GM21360 (cell line): Measurements from ENCODE around the gene GSTP1.

ENCODE experiments used
- ATAC-seq: cut with Tn5 transposase; IDR thresholded peaks from one replicate; pipeline ENCODE4 v1.9.1; 2021; ENCODE audit warnings: mild to moderate bottlenecking, moderate library complexity; ENCODE audit not compliant: unreplicated experiment

GSTP1 gene

DNA sequence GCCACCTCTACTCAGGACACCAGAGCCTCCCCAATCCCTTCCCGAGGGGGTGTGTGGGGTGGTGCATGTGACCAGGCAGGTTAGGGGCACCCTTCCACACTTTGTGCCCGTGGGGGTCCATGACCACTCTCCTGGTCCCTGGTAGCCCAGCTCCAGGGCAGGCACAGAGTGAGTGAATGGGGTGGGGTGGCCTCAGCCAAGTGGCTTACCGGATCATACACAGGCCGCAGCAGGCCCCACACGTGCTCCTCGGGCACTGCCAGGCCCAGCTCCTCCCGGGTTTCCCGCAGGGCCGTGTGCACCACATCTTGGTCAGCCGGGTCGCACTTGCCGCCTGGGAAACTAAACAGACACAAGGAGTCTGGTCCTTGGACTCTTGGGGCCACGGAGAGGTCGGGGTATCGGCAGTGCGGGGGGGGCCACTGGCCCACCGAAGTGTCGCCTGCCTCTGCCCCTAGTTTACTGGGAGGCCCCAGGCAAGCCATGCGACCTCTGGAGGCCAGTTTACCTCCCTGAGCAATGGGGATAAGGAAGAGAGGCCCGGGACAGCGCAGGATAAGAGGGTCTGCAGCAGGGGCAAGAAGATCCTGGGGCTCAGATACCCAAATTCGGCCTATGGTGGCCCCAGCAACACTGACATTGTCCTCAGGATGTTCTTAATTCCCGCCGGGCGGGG lies 45.2 kb downstream of the GSTP1 start:
- ATAC-seq: no peak

DNA sequence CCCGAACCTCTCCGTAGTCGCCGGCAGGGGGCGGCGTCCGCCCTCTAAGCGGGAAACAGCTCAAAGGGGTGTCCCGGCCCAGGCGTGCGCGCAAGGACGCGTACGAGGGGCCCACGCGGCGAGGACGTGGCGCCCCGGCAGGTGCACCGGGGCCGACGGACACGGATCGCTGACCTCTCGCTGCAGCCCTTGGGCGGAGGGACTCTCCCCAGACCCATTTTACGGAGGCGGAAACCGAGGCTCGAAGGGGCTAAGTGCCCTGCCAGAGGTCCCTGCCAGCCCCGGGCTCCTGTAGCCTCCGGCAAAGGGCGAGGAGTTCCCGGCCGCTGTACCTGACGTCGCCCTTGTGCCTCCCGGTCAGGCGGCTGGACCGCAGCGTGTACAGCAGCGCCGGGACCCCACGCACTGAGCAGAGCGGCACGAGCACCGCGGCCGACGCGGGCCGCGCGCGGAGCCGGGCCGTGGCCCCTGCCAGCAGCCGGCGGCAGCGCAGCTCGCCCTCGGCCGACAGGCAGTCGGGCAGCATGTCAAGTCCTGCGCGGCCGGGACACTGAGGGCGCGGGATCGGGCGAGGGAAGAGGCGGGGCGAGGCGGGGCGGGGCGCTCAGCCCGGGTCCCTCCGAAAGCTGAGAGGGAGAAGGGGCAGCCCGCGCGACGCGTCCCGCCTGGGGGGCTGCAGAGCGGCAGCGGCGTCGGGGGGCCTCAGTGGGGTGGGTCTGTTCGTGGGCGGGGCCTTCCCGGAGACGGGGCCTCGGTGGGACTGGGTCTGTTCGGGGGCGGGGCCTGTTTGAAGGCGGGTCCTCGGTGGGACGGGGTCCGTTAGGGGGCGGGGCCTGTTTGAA lies 46.0 kb downstream of the GSTP1 start, which contains the start of gene NUDT8:
Gene NUDT8, minus strand, starts transcription at position 552 of the 842 bp plus-strand sequence. Its CDS starts 26 bp downstream, at position 526.
- ATAC-seq: peak; percentile 48

DNA sequence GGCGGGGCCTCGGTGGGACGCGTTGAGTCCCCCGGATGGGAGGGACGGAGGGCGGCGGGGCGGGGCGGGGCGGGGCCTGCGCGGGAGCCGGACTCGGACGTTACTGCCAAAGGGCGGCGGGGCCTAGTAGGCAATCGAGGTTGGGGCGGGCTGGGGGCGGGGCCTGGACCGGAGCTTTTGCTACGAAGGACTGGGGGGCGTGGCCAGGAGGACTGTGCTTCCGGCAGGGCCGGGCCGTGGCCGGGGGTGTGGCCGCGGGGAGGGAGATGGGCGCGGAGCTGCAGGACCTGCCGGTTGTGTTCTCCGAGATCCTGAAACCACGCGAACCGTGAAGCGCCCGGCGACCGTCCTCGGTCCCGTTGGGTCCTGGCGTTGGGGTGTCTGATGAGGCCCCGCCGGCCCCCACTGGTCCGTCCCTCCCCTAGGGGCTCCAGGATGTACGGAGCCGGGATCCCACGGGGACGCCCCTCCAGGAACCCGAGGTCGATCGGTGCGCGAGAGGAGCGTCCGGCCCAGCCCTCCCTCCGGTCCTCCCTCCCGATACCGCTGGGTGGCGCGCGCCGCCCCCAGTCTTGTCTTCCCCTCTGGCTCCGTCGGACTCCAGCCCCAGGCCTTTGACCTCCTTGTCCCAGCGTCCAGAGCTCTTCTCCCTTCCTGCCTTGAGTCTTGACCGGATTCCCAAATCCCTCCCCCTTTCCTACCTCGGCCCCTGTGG lies 46.8 kb downstream of the GSTP1 start:
- ATAC-seq: peak; percentile 51

DNA sequence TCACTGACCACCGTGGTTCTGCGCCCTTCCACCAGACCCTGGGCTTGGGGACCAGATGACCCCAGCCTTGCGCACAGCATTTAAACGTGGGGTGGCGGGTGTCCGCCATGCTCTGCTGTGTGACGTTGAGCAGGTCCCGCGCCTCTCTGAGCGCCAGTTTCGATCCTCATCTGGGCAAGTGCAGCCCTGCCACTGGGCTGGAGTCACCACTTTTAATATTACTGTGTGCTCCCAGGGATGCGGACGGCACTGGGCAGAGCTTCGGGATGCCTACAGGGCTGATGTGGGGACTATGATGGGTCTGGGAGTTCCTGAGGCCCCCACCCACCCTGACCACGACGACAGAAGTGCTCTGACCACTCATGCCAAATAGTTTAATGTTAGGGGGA lies 47.3 kb downstream of the GSTP1 start:
- no peak for ATAC-seq

DNA sequence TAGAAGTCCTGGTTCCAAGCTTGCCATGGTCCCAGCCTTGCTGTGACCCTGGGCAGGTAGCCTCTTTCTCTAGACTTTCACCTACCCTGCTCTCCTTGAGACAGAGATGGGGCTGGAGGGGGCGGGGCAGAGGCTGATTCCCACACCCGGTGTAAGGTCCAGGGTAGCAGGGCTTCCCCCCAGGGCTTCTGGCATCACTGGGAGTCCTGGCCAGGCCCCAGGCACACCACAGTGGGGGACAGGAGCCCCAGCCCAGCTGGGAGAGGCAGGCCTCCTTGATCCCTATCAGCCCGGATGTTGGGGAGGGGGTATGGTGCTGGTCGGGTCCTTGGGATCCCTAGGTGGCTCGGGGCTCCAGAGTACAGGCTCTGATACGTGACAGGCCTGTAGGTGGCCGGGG lies 47.8 kb downstream of the GSTP1 start:
- no peak for ATAC-seq

DNA sequence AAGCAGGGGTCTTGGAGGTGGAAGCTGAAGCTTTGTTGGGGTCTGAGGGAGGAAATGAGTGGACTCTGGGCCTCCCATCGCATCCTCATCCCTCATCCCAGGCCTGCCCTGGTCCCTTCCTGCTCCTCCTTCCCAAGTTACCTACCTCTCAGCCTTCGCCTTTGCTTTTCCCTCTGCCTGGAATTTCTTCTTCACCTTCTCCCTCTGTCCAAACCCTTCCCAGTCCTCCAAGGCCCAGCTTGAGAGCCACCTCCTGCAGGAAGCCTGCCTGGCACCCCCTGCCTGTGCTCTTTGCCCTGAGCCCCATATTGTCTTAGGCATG lies 48.2 kb downstream of the GSTP1 start:
- ATAC-seq: no peak

DNA sequence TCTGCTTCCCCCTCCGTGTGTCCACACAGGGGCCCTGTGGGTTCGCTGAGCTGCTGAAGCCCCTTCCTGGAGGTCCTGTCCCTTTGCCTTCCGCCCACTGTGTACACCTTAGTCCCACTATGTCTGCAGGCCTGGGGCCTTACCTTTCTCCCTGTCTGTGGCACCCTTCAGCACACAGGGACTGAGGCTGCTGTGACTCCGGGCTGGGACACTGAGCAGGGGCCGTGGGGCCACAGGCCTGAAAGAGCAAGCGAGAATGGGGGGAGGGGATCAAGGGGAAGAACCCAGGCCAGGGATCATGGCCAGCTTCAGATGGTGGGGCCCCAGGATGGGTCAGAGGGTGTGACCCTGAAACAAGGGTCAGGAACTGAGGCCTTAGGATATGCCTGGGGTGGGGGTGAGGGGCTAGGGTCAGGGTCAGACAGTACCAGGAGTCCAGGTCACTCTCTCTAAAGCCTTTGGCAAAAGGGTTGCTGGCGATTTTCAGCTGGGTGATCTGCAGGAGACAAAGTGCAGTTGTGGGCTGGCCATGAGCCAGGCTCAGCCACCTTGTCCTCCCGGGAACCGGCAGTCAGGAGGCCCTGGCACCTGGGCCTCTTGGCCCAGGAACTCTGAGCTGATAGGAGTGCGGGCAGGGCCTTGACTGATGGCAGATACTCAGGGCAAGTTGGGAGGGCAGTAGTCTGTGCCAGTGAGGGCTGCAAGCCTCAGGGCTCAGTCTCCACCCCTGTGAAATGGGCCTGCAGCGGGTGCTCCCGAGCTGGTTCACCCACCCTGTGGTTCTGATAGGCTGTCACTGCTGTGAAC lies 48.8 kb downstream of the GSTP1 start:
- ATAC-seq: no peak

DNA sequence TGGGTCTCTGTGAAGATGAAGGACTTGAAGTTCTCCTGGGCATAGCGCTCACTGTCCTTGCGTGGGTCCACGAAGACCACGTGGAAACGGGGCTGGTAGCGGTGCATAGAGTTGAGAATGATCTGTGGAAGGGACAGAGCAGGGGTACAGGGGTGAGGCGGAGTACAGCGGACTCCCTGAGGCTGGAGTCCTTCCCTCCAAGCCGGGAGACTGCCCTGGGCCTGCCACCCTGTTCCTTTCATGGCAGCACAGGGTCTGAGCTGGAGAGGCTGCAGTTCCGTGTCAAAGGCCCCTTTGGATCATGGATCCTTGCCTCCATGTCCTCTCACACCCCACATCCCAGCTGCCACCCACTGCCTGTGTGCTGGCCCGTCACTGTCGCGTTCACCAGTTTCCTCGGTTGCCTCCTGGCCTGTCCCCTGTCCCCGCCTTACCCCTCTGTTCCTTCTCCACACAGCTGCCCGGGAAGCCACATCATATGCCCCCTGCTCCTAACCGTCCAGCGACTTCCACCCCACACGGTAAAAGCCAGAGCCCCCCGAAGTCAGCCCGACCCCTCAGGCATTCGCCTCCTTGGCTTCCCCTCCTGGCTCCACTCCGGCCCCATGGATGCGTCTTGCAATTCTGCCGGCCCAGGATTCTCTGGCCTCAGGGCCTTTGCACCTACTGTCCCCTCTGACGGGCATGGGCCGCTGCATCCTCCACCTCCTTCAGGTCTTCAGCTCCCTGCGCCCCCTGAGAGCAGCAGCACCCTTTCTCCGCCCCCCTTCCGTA lies 49.6 kb downstream of the GSTP1 start:
- no peak for ATAC-seq

DNA sequence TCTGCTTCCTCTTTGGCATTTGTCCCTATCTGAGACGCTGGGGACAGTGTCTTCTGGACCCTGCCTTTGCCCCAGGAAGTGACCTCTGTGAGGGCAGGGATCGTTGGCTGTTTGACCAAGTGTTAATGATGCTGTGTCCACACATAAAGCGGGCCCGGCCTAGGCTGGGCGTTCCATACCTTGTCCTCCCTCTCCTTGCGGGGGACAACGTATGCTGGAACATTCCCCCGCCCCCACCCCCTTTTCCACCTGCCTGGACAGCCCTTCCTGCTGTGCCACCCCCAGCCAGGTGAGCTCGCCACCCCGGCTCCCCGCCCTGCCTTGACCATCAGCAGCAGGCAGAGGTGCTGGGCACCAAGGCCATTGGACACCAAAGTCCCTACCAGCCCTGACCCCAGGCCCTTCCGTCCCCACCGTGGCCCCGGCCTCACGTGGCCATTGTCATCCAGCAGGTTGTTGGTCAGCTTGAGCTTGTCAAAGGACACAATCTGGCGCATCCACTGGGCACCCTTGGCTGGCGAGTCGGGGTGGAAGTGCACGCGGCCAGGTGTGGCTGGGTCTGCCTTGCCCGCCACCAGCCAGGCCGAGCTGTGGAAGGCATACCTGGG lies 50.2 kb downstream of the GSTP1 start:
- ATAC-seq: no peak

DNA sequence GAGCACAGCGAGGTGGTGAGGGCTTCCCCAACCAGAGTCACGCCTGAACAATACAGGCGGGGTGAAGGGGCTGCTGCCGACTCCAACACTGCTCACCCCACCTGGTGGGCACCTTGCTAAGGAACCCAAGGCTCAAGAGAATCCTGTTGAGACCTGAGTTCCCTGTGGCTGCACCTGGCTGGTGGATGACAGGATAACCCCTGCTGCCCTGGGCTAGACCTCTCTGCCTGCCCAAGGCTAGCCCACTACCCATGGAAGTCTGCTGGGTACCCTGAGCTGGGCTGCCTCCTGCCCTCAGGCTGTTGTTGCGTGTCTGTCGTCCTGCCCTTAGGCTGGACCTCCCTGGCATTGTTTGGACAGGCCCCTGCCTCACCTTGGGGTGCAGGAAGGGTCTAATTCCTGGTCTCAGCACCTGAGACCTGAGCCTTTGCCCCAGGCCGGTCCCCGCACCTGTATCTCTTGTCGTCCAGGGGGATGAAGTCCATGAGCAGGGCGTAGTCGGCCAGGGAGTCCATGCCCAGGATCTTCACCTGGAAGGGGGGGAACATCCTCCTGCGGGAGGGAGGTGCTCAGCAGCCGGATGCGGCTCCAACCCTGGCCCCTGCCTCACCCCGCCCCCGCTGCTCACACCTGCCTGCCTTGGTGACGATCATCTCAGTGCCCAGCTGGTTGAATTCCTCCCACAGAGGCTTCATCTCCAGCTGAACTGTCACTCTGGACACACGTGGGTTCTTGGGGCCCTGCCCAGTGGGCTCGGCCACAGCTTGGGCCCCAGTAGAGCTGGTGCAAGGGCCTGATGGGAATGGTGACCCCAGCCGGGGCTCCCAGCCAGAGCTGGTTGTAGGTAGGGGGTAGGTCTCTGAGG lies 51.0 kb downstream of the GSTP1 start:
- no peak for ATAC-seq

DNA sequence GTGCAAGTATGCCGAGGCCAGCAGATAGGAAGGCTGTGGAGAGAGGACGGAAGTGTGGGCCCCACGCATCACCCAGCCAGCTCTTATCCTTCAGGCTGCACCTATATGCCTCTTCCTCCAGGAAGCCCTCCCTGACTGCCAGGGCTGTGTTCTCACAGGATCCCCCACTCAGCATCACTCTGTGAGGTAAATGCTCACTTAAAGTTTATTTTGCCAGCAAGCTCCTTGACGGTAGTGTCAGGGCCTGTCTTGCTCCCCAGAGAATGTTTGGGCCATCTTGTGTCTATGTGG lies 51.6 kb downstream of the GSTP1 start:
- ATAC-seq: no peak
